ENCODE data around the gene LDHA.
"Not testable (repeated sequence)": the region's sequence is repeated elsewhere in the genome, so short reads cannot be mapped to it uniquely, and the experiment has no call there.

The LDHA gene

GRCh38 chr11:18404062-18404461 is 9.7 kb downstream of the LDHA start:
- no peak for TF ChIP-seq CTCF (IDR thresholded peaks at IDR 0.05; ENCODE audit: control insufficient read depth, extremely low read depth, insufficient read depth)

GRCh38 chr11:18407400-18407799 is 13.0 kb downstream of the LDHA start:
- not testable (repeated sequence) for H3K4me3 ChIP-seq (ENCODE audit: low read depth, low read length); DNase-seq (ENCODE audit: low read depth)

More at GRCh38 chr11:18404062-18404461, 9.7 kb downstream of the LDHA start:
- no peak overlapping the region for H3K4me3 ChIP-seq (ENCODE audit: low read depth, low read length)
- no peak for DNase-seq (ENCODE audit: low read depth)

- H3K4me3 ChIP-seq (ENCODE audit: low read depth, low read length) = no peak overlapping the region
- no peak for TF ChIP-seq CTCF (IDR thresholded peaks at IDR 0.05; ENCODE audit: control insufficient read depth, extremely low read depth, insufficient read depth)
- no peak for DNase-seq (ENCODE audit: low read depth)
Measured at GRCh38 chr11:18408558-18409291, 14.4 kb downstream of the LDHA start.

GRCh38 chr11:18416459-18416858 is 22.1 kb downstream of the LDHA start:
- no peak overlapping the region for H3K4me3 ChIP-seq (ENCODE audit: low read depth, low read length)
- no peak for DNase-seq (ENCODE audit: low read depth)
- no peak for TF ChIP-seq CTCF (IDR thresholded peaks at IDR 0.05; ENCODE audit: control insufficient read depth, extremely low read depth, insufficient read depth)

- TF ChIP-seq CTCF (IDR thresholded peaks at IDR 0.05; ENCODE audit: control insufficient read depth, extremely low read depth, insufficient read depth) = no peak
- DNase-seq (ENCODE audit: low read depth) = no peak
- H3K4me3 ChIP-seq (ENCODE audit: low read depth, low read length) = no peak overlapping the region
Measured at GRCh38 chr11:18419040-18419439, 24.7 kb downstream of the LDHA start.

GRCh38 chr11:18420067-18420466 is 25.7 kb downstream of the LDHA start:
- DNase-seq (ENCODE audit: low read depth) = no peak
- TF ChIP-seq CTCF (IDR thresholded peaks at IDR 0.05; ENCODE audit: control insufficient read depth, extremely low read depth, insufficient read depth) = no peak
- H3K4me3 ChIP-seq (ENCODE audit: low read depth, low read length) = no peak overlapping the region

GRCh38 chr11:18427240-18427639 is 32.9 kb downstream of the LDHA start:
- TF ChIP-seq CTCF (IDR thresholded peaks at IDR 0.05; ENCODE audit: control insufficient read depth, extremely low read depth, insufficient read depth) = no peak
- H3K4me3 ChIP-seq (ENCODE audit: low read depth, low read length) = no peak overlapping the region
- DNase-seq (ENCODE audit: low read depth) = no peak
